ENCODE results near the gene SSBP3.
"Not testable (repeated sequence)": the region's sequence is repeated elsewhere in the genome, so short reads cannot be mapped to it uniquely, and the experiment has no call there.

Gene SSBP3

GRCh38 chr1:54239035-54239383 lies 167.2 kb downstream of the SSBP3 start:
- DNase-seq = no peak

DNA sequence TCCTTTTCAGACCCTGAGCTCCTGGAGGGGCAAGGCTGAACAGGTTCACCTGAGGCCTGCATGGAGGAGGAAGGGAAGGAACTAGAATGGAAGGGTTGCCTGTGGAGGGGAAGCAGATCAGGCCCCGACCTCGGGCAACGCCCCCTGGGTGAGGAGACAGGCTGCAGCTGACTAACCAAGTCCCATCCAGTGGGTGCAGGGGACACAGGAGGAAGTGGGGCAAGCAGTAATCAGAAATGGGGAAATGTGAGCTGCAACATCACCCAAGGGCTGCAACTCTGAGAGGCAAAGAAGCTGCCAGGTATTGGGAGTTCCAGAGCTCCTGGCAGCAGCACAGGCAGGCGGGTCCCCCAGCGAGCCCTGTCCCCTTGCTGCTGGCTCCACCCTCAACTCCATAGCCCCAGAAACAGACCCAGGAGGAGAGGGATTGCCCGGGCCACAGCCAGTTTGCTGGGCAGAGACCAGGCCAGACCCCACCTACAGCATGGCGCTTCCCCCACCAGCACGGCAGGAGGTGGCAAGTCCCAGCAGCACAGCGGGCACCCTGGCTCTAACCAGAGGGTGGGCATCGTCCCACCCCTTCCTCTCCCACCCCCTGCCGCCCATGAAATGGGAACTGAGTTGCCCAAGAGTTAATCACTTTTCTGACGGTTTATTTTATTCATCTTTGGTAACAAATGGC lies 167.7 kb downstream of the SSBP3 start:
- DNase-seq = no peak

DNA sequence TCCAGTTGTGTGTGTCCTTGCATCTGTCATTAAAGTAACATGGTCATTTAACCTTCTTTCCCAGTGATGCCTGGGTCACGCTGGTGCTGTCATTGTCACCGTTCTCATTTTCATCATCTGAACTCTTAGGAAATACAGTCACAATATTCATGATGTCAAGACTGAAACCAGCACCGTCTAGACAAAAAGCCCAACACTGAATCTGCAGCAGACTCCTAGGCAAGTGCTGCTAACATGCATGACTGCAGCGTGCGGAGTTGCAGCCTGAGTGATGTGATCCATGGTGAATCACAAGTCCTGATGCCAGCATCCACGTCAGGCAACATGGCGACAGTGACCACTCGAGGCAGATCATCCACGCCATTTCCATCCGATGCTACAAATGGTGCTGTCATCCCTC lies 168.6 kb downstream of the SSBP3 start:
- DNase-seq = no peak

DNA sequence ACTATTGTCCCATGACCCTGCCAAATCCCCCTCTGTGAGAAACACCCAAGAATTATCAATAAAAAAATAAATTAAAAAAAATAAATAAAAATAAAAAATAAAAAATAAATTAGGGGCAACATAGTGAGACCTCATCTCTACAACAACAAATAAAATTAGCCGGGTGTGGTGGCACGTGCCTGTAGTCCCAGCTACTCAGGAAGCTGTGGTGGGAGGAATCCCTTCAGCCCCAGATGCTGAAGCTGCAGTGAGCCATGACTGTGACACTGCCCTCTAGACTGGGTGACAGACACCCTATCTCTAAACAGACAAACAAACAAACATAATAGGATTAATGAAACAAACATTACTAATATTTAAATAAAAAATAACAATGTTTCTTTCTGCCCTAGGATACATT lies 171.9 kb downstream of the SSBP3 start:
- no peak for DNase-seq

GRCh38 chr1:54233196-54233595 lies 173.0 kb downstream of the SSBP3 start:
- DNase-seq = not testable (repeated sequence)

DNA sequence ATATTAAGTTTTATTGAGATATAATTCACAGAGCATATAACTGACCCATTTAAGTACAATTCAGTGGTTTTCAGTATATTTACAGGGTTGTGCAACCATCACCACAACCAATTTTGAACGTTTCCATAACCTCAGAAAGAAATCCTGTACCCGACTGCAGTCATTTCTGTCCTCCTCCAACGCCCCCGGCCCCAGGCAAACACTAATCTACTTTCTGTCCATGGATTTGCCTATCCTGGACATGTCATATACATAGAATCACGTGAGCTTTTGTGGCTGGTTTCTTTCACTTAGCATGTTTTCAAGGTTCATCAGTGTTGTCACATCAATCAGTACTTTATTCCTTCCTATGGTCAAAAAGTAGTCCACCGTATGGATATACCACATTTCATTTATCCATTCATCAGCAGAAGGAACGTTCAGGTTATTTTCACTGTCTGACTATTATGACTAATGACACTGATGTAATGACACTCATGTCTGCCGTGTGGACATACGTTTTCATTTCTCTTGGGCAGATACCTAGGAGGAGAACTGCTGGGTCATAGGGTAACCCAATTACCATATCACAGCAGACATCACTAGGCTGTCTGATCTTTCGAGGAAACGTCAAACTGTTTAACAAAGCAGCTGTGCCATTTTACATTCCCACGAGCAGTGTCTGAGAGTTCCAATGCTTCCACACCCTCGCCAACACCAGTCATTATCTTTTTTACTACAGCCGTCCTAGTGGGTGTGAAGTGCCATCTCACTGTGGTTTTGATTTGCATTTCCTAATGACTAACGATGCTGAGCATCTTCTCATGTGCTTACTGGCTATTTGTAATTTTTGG lies 175.5 kb downstream of the SSBP3 start:
- DNase-seq = no peak

DNA sequence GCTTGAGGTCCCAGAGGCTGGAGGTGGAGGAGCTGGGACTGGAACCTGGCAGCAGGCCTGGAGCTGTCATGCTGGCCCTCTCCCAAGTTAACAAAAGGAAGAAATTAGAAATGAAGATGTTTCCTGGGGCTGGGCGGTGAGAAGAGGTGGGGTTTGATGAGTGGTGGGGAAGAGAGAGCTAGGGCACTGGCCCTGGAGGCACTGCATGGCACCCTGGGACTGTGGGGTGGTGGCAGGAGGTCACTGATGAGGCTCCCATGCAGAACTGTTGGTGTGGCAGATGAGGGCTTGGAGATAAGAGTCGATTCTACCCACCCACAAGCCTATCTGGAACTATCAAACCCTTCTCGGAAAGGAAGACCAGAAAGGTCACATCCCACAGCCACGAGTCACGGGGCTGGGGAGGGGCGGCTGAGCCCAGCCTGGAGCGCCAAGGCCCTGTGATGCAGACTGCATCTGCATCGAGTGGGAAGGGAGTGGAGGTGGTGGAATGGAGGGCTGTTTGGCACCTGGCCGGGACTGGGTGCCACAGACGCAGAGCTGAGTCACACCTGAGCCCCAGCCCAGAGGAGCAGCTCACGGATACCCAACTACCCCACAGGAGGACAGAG lies 176.8 kb downstream of the SSBP3 start:
- no peak for DNase-seq

DNA sequence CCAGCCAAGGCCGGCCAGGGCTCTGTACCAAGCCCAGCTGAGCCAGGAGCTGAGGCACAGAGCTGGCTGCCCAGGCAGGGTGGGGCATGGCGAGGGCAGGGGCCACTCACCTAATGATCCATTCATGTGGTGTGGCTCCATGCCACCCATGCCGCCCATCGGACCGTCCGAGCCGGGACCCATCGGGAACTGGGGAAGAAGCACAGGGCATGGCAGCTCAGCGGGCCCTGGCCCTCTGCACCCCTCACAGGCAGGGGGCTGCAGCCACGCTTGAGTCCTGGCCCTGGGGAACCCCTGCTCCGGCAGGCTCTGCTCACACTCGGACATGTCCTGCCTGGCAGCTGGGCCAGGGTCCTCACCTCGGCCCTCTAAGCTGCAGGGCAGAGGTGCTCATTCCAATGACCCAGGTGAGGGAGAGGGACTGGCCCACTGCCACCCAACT lies 177.5 kb downstream of the SSBP3 start:
- DNase-seq = no peak

GRCh38 chr1:54227891-54228310 lies 178.3 kb downstream of the SSBP3 start:
- no peak for DNase-seq

DNA sequence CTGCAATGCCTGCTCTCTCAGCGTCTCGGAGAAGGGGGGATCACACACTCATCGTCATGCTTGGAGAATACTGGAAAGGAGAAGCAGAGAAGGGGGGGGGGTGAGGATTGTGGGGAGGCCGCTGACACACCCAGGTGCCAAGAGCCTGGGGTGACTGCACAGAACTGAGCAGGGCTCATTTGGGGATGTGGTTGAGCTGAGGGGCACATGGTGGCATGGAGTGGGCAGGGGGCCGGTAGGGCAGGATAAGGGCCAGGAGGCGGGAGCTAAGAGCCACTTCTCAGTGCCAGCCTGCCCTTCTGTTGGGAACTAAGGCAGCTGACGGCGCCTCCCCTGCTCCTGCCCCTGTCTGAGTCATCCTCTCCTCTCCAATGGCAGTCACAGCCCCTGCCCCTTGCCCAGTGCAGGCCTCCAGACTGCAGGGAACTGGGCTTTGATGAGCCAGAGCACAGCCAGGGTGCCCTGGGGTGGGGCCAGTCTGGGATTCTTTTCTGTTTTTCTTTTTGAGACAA lies 179.0 kb downstream of the SSBP3 start:
- DNase-seq = no peak

GRCh38 chr1:54225986-54226559 lies 180.1 kb downstream of the SSBP3 start:
- DNase-seq = no peak

- DNase-seq = no peak
Observed at GRCh38 chr1:54225378-54225777, 180.8 kb downstream of the SSBP3 start.

DNA sequence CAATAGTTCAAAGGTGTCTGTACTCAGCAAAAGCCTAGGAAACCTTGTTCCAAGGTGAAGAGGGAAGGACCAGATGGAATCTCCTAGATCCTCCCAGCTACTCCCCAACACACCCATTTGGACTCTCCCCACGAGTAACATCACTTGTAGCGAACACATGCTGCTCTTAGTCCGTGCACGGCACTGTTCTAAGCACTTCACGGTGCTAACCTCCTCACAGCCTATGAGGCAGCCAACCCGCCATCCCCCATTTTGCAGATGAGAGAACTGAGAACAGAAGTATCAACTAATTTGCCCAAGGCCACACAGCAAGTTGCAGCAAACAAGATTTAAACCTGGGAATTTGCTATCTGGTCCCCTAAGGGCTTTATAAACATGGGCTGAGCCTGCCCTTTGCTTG lies 182.0 kb downstream of the SSBP3 start:
- no peak for DNase-seq

DNA sequence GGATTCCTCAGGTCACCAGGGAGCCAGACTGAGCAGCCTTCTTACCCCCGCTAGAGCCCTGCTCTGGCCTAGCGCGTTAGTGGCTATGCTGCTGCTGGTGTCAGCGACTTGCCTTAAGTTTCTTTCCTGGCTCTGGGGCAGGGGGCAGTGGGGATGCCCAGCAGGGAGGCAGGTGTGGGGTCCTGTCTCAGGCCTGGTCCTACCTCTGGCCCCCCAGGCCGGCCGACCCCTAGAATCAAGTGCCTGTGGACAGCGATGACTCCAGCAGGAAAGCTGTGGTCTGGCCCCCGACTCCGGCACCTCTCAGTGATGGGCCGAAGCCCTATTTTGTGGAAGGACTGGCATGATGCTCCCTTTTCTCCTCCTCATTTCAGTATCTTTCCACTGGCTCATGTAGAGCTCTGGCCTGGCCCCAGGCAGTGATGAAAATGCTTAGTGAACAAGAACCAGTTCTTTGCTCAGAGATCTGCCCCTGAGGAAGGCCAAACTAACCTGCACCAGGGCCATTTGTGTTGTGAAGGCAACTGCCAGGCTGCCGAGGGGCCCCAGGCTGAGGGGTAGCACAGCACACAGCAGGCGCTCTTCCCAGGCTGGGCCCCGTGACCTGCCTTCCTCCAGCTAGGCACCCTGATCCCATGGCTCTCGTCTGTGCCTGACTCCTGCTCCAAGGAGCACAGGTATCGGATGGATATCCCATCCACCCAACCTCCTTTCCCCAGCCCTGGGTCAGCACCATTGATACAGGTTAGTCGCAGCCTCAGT lies 182.6 kb downstream of the SSBP3 start:
- DNase-seq = no peak

DNA sequence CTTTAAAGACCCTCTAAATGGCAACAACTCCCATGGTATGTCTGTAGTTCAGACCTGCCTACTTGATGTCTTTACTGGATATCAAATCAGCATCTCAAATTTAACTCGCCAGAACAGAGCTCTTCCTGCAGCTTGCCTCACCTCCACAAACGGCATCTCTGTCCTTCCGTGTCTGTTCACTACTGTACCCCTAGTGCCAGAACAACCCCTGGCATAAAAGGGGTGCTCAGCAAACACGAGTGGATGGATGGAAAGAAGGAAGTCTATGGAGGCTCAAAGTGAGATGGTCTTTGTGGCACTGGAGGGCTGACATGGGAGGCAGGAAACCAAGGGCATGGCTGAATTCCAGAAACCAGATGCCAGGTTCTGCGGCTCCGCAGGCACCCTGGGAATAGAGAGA lies 183.5 kb downstream of the SSBP3 start:
- DNase-seq = no peak

GRCh38 chr1:54221867-54222484 lies 184.2 kb downstream of the SSBP3 start:
- no peak for DNase-seq

GRCh38 chr1:54221113-54221834 lies 184.9 kb downstream of the SSBP3 start:
- DNase-seq = no peak

GRCh38 chr1:54220004-54220811 lies 186.0 kb downstream of the SSBP3 start:
- DNase-seq = no peak

DNA sequence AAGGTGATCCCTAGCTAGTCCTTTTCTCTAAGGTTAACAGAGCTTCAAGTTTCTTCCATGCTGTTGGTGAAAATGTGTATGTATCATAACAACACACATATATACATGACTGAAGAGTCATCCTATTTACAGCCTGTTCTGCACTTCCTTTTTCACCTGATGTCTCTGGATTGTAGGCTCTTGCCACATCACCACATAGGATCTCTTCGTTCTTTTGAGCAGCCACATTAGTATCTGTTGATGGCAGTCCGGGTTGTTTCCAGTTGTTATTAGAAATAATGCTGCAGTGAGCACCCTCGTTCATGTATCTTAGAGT lies 186.5 kb downstream of the SSBP3 start:
- DNase-seq = no peak

DNA sequence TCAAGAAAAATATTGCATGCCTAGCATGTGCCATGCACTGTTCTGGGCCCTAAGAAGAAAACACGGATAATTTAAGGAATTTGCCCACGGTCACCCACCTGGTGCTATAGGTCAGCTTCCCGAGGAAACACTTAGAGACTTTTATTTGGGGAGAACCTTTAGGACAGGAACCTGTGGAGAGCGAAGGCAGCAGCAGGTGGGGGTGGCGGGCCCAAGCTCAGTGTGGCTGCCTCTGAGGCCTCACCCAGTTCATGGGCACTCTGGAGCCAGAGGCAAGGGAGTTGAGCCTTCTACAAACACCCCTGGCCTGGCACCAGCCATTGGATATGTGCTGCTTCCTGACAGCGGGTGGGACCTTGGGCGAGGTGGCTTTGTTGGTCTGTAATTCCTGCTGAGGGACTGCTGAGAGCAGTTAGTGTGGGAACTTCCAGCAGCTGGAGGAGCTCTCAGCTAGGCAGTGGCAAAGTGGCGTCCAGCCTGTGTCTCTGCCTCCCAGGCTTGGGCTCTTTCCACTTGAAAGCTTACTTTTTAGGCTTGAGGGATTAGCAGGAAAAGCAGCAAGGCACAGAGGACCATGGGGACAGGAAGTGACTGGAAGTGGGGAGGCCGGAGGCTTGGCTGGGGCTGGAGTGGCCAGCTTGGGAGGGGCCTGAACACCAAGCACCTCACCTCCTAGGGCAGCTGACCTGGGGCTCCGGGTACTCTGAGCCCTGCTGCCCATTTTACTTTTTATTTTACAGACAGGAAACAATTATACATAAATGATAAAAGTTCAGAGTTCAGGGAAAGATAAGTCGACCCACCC lies 187.1 kb downstream of the SSBP3 start:
- DNase-seq = no peak

Measured in SHP77 (cell line).